ENCODE results near the gene GPR135.

GRCh38 chr14:59428581-59429012 is 36.6 kb downstream of the GPR135 start:
- no peak for TF ChIP-seq GATA2 (IDR thresholded peaks at IDR 0.05; ENCODE audit: low read depth, low read length)
- TF ChIP-seq GATA3 (IDR thresholded peaks at IDR 0.05; ENCODE audit: low read depth, low read length) = no peak

Data from SH-SY5Y (cell line).